Colonic mucosa (tissue), 4 donors: ENCODE measurements around the gene IL3. TPM values are rescaled to one million over a fixed set of nuclear protein-coding genes. Genes with fewer than 3 reads are reported as not detected.
A peak's percentile ranks its signal among the peaks of the same experiment; 100 is the strongest.

Experiments
- DNase-seq: peaks from one replicate; pipeline ENCODE4 v3.0.0-alpha.2; 2020
- H3K27ac ChIP-seq: fragments of 200-600 bp; one replicate; pipeline ENCODE4 v1.8.0; 2021
- H3K27me3 ChIP-seq: fragments of 200-600 bp; one replicate; pipeline ENCODE4 v1.8.0; 2021
- H3K36me3 ChIP-seq: fragments of 200-600 bp; one replicate; pipeline ENCODE4 v1.8.0; 2021
- H3K4me1 ChIP-seq: fragments of 200-600 bp; one replicate; pipeline ENCODE4 v1.8.0; 2021; ENCODE audit warnings: mild to moderate bottlenecking
- H3K4me3 ChIP-seq: fragments of 200-600 bp; one replicate; pipeline ENCODE4 v1.8.0; 2021
- H3K9ac ChIP-seq, 2 donors: one replicate each; pipeline ENCODE4 v1.7.0; 2013; ENCODE audit warnings: control low read depth in 2 of 2, low read depth in 2 of 2, low read length in 2 of 2
- H3K9me3 ChIP-seq: fragments of 200-600 bp; one replicate; pipeline ENCODE4 v1.8.0; 2021
- intact Hi-C: fragments of 100-400 bp; cut with DNase I; formaldehyde crosslinking; loops from one replicate; pipeline ENCODE4 v1.14.1; 2022
- total RNA-seq, 2 donors: library from RNA; stranded (reverse); fragmentation: NEBNext Ultra II Directional in 1 of 2; extraction: Animal tissue kit (Norgen Biotek cat#: 25700) in 1 of 2; gene quantifications; one replicate each; pipeline ENCODE4 v1.2.1, GENCODE V29; 2021
- TF ChIP-seq, protein P1 (sequence below): fragments of 200-600 bp; IDR thresholded peaks from one replicate; pipeline ENCODE4 v1.8.0; 2022; ENCODE audit warnings: antibody characterized with exemption, mild to moderate bottlenecking
- donor health status: healthy.
- donor health status: DM: no; HTN: no; CAD: no.
- donor health status: DM: no; HTN: no; CAD: no.

The IL3 gene
- total RNA-seq, 2 donors from 2014 or later = 0.25 TPM; not detected in 1

DNA sequence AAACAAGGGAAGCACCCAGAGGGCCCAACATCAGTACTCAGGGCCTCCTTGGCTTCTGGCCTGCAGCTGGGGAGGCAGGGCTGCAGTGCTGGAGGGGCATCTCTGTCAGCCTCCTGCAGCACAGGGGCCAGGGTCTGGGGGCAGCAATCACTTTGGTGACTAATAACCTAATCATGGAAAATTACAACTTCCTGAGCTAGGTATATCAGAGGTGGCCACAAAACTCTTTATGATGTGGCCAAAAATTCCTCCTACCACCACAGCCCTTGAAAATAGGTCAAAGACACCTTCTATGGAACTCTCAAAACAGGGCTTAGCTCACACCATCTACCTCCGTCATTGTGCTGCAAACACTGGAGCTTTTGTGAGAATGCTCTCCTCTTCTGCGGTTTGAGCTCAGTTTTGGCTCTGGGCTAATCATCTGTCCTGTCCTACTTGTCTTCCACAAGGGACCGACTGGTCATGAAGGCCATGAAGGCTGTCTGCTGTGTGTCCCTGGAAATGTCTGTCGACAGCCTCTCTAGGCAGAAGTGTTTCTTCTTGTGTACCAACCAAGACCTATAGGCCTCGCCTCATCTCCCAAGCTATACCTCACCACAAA, 41.7 kb downstream of the IL3 start:
- no peak overlapping the region for H3K9ac ChIP-seq
- no peak overlapping the region for H3K27ac ChIP-seq

DNA sequence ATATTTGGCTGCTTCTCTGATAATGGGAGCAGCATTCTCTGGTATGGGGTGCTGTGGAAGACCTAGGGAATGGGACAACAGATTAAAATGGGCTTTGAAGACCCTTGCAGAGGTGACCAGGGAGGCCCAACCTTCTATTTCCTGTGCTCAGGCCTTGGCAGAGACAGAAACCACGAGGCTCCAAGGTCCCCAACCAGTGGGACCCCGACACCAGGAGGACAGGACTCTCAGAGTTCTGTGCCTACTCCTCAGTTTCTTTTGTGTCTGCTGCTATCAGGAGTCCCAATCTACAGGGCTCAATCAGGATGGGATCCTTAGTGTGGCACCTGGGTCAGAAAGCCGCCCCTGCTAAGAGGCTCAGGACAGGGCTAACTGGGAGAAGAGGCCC, 42.5 kb downstream of the IL3 start:
- no peaks in the 10 kb centered on the region for H3K4me1 ChIP-seq
- TF ChIP-seq, protein P1, sequence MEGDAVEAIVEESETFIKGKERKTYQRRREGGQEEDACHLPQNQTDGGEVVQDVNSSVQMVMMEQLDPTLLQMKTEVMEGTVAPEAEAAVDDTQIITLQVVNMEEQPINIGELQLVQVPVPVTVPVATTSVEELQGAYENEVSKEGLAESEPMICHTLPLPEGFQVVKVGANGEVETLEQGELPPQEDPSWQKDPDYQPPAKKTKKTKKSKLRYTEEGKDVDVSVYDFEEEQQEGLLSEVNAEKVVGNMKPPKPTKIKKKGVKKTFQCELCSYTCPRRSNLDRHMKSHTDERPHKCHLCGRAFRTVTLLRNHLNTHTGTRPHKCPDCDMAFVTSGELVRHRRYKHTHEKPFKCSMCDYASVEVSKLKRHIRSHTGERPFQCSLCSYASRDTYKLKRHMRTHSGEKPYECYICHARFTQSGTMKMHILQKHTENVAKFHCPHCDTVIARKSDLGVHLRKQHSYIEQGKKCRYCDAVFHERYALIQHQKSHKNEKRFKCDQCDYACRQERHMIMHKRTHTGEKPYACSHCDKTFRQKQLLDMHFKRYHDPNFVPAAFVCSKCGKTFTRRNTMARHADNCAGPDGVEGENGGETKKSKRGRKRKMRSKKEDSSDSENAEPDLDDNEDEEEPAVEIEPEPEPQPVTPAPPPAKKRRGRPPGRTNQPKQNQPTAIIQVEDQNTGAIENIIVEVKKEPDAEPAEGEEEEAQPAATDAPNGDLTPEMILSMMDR = no peak
- H3K4me3 ChIP-seq = no peak overlapping the region
- no peaks in the 10 kb centered on the region for H3K27me3 ChIP-seq
- no peak overlapping the region for H3K9ac ChIP-seq
- peak overlapping the region; percentile 50 for H3K27ac ChIP-seq
- no peaks in the 10 kb centered on the region for H3K9me3 ChIP-seq
- H3K36me3 ChIP-seq = no peaks in the 10 kb centered on the region
- no peak for DNase-seq
- intact Hi-C loops = no loop called here

More for the DNA sequence above, 41.7 kb downstream of the IL3 start:
- intact Hi-C loops = no loop called here
- TF ChIP-seq, protein P1 = no peak
- no peaks in the 10 kb centered on the region for H3K36me3 ChIP-seq
- no peaks in the 10 kb centered on the region for H3K9me3 ChIP-seq
- DNase-seq = no peak
- H3K27me3 ChIP-seq = no peaks in the 10 kb centered on the region
- H3K4me1 ChIP-seq = no peaks in the 10 kb centered on the region
- H3K4me3 ChIP-seq = no peak overlapping the region

DNA sequence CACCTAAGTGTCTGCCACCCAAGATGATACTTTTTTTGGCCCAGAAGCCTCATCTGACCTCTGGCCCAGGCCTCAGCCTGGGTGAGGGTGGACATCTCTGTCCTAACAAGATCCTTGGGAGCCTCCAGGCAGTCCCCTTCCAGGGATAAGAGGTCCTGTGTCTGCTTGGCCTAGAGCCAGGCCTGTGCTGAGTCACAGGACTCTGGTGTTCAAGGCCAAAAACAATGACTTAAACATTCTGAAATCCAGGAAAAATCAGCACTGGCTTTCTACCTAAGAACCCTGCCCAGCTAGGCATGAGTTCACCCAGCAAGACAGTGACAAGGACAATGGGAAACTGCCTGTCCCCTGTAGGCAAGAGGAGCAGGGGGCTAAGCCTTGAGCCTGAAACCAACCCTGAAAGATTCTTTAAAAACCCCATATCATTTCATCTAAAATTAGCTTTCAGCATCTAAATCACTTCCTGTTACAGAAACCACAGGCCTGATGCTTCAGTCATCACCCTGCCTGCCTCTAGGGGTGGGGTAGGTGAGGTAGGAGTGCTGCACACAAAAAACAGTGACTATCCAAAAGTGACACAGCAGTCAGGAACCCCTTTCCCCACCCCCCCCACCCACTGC, 43.0 kb downstream of the IL3 start:
- Histone ChIP-seq H3K9ac (no peak overlapping the region), H3K27ac (peak overlapping the region; percentile 50), H3K36me3 (no peaks in the 10 kb centered on the region), H3K4me1 (no peaks in the 10 kb centered on the region), H3K4me3 (no peak overlapping the region), H3K27me3 (no peaks in the 10 kb centered on the region), H3K9me3 (no peaks in the 10 kb centered on the region)
- intact Hi-C loops = no loop called here
- peak; percentile 44 for DNase-seq
- TF ChIP-seq, protein P1 = no peak

DNA sequence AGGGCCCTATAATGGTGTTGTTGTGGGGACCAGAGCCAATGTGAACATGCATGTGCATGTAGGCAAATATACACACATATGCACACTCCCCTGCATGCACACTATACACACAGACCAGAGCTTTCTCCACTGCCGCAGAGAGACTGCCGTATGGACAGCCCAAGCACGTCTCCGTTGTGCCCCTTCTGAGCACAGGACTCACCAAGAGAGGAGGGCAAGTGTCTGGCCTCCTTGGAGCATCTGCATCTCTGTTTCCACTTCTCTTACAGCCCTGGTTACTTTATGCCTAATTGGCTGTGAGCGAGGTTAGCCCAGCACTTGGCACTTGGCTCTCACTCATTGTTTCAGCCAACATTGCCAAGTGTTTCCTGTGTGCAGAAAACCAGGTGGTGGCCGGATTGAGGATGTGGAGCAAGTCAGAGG, 43.5 kb downstream of the IL3 start:
- no peaks in the 10 kb centered on the region for H3K36me3 ChIP-seq
- H3K9me3 ChIP-seq = no peaks in the 10 kb centered on the region
- no peak for DNase-seq
- no peaks in the 10 kb centered on the region for H3K27me3 ChIP-seq
- TF ChIP-seq, protein P1 = no peak
- H3K27ac ChIP-seq = no peak overlapping the region
- H3K9ac ChIP-seq = no peak overlapping the region
- no peak overlapping the region for H3K4me3 ChIP-seq
- no peaks in the 10 kb centered on the region for H3K4me1 ChIP-seq
- intact Hi-C loops = no loop called here

DNA sequence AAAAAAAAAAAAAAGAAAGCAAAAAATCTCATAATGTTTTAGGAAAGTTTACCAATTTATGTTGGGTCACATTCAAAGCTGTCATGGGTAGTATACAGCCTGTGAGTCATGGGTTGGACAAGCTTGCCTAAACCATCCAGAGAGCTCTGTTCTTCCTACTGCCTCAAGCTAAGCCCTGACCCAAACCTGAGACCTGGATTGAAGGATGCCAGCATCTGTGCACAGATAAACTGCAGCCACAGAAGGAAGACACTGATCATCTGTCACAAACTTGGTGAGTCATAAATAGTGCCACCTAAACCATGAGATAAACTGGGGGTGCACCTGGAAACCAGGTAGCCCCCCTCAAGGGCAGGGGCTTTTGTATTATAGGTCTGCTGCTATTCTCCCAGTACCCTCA, 44.1 kb downstream of the IL3 start:
- DNase-seq = no peak
- Histone ChIP-seq H3K36me3 (no peaks in the 10 kb centered on the region), H3K4me3 (no peak overlapping the region), H3K27ac (no peak overlapping the region), H3K4me1 (no peaks in the 10 kb centered on the region), H3K27me3 (no peaks in the 10 kb centered on the region), H3K9ac (no peak overlapping the region), H3K9me3 (no peaks in the 10 kb centered on the region)
- TF ChIP-seq, protein P1 = no peak
- intact Hi-C loops = no loop called here
